ENCODE results near the gene CD163L1. TPM values are rescaled to one million over a fixed set of nuclear protein-coding genes. Genes with fewer than 3 reads are reported as not detected.

Gene CD163L1
- total RNA-seq, 2 donors from 2014 or later: 0.42 to 0.99 TPM

DNA sequence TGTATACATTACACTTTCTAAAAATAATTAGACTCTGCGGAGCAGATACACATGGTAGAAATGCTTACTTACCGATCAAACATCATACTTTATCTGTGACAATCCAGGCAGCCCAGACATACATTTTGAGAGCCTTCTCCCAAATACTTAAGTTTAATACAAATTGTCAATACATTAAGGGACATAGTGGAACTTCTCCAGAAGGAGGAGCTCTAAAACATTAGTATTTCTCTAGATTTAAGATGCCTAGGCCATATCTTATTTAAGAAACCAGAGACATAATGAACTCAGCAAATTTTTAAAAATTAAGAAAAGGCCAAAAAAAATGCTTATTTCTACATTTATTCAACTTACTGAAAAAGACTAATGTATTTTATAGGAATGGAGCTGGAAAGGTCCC is 124.0 kb downstream of the CD163L1 start:
- WGBS, 2 experiments (ENCODE audit: insufficient coverage in 1 of 2, insufficient read length in 1 of 2): 98 to 100% methylated on average over 1 to 2 of the region's 2 CpGs
- Histone ChIP-seq H3K27me3 (ENCODE audit: control insufficient read depth, insufficient read depth, low read length, poor library complexity, severe bottlenecking) (no peaks in the 10 kb centered on the region), H3K4me3 (ENCODE audit: low read length) (no peak overlapping the region), H3K27ac (ENCODE audit: low read depth, low read length) (no peak overlapping the region), H3K9me3 (ENCODE audit: control insufficient read depth, low read length) (peaks cover 17% of the 10 kb centered on the region), H3K4me1 (ENCODE audit: control insufficient read depth, insufficient read depth, low read length) (no peaks in the 10 kb centered on the region), H3K36me3 (ENCODE audit: control insufficient read depth, insufficient read depth, low read length) (no peaks in the 10 kb centered on the region), H3K9ac (ENCODE audit: extremely low read depth, low read length, poor library complexity, severe bottlenecking) (no peak overlapping the region)
- Mint-ChIP-seq H3K36me3 (ENCODE audit: low read depth) (peaks cover 21% of the 10 kb centered on the region), H3K27ac (no peak overlapping the region), H3K27me3 (ENCODE audit: insufficient read depth) (no peaks in the 10 kb centered on the region), H3K4me3 (no peak overlapping the region), H3K4me1 (no peaks in the 10 kb centered on the region), H3K9me3 (peaks cover 27% of the 10 kb centered on the region)
- DNase-seq: no peak
- TF ChIP-seq CTCF (conservative IDR thresholded peaks at IDR 0.05): peak; percentile 62

DNA sequence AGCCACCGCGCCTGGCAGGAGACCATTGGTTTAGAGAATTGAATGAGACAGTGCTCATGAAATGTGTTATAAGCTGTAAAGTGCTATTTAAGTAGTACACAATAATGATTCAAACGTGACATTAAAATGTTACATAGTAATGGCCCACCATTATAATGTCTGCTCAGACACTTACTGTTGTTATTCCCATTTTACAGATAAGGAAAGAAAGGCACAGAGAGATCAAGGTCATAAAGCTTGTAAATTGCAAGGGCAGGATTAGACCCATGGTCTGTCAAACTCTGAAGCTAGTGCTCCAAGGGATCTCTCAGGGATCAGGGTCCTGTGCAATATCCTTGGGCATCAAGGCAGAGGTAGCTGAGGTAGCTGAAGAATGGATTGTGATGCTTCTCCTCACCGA is 133.9 kb downstream of the CD163L1 start:
- no peak overlapping the region for H3K4me3 ChIP-seq (ENCODE audit: low read length)
- no peak for TF ChIP-seq CTCF (conservative IDR thresholded peaks at IDR 0.05)
- H3K9me3 ChIP-seq (ENCODE audit: control insufficient read depth, low read length): peaks cover 3% of the 10 kb centered on the region
- peaks cover 9% of the 10 kb centered on the region for H3K9me3 Mint-ChIP-seq
- peaks cover 15% of the 10 kb centered on the region for H3K4me1 Mint-ChIP-seq
- H3K36me3 ChIP-seq (ENCODE audit: control insufficient read depth, insufficient read depth, low read length): no peaks in the 10 kb centered on the region
- no peaks in the 10 kb centered on the region for H3K27me3 ChIP-seq (ENCODE audit: control insufficient read depth, insufficient read depth, low read length, poor library complexity, severe bottlenecking)
- no peak overlapping the region for H3K27ac ChIP-seq (ENCODE audit: low read depth, low read length)
- DNase-seq: no peak
- H3K27me3 Mint-ChIP-seq (ENCODE audit: insufficient read depth): no peaks in the 10 kb centered on the region
- H3K4me3 Mint-ChIP-seq: no peak overlapping the region
- peaks cover 4% of the 10 kb centered on the region for H3K4me1 ChIP-seq (ENCODE audit: control insufficient read depth, insufficient read depth, low read length)
- 94% methylated on average over 4 of the region's 4 CpGs; no CpG with 5 or more reads in 1 of the 2 experiments for WGBS, 2 experiments (ENCODE audit: insufficient coverage in 1 of 2, insufficient read length in 1 of 2)
- H3K36me3 Mint-ChIP-seq (ENCODE audit: low read depth): peaks cover 10% of the 10 kb centered on the region
- H3K9ac ChIP-seq (ENCODE audit: extremely low read depth, low read length, poor library complexity, severe bottlenecking): no peak overlapping the region
- H3K27ac Mint-ChIP-seq: no peak overlapping the region

Other genes starting within 250 kb of the CD163L1 start
- gene ACSM4, start 140.1 kb downstream of the CD163L1 start, total RNA-seq: 10 to 100 TPM; 11.4 to 14.6 TPM
- gene CD163, start 59.6 kb upstream of the CD163L1 start, total RNA-seq: 10 to 100 TPM in 1 of 2 donors, 1 to 10 TPM in 1; 2.8 to 11.4 TPM
- not detected for gene APOBEC1, start 221.8 kb upstream of the CD163L1 start, total RNA-seq

Measured in endodermal cell (in vitro differentiated cells).